Right kidney (tissue), 9 donors: Measurements from ENCODE around the gene FN1.
A peak's percentile ranks its signal among the peaks of the same experiment; 100 is the strongest.

ENCODE experiments used
- DNase-seq: peaks from one replicate; pipeline ENCODE4 v3.0.0-alpha.2; 2016
- long read RNA-seq, 8 donors: transcript quantifications; one replicate each; lab custom pipeline, GENCODE V29; 2026

FN1 gene
- long read RNA-seq, donor 1, full-length matches to known transcripts = 23 of 82 reads
- long read RNA-seq, donor 1, partial matches to known transcripts = 59 of 82 reads
- long read RNA-seq, donor 1, other reads (novel, unspliced or antisense) = 0 of 82 reads
- long read RNA-seq, donor 2, full-length matches to known transcripts = 14 of 29 reads
- long read RNA-seq, donor 2, partial matches to known transcripts = 15 of 29 reads
- long read RNA-seq, donor 2, other reads (novel, unspliced or antisense) = 0 of 29 reads
- long read RNA-seq, donor 3, full-length matches to known transcripts = 8 of 21 reads
- long read RNA-seq, donor 3, partial matches to known transcripts = 13 of 21 reads
- long read RNA-seq, donor 3, other reads (novel, unspliced or antisense) = 0 of 21 reads
- long read RNA-seq, donor 4, transcript FN1-227 (2 exons, 2,433 nt) = minor isoform, 5 of 80 reads
- long read RNA-seq, donor 4, transcript FN1-208 (13 exons, 2,388 nt) = minor isoform, 7 of 80 reads
- long read RNA-seq, donor 4, transcript FN1-225 (4 exons, 676 nt) = major isoform, 8 of 80 reads
- long read RNA-seq, donor 4, partial matches to known transcripts = 58 of 80 reads
- long read RNA-seq, donor 4, other reads (novel, unspliced or antisense) = 0 of 80 reads
- long read RNA-seq, donor 5, full-length matches to known transcripts = 20 of 45 reads
- long read RNA-seq, donor 5, partial matches to known transcripts = 25 of 45 reads
- long read RNA-seq, donor 5, other reads (novel, unspliced or antisense) = 0 of 45 reads
- long read RNA-seq, donor 6, full-length matches to known transcripts = 12 of 59 reads
- long read RNA-seq, donor 6, partial matches to known transcripts = 47 of 59 reads
- long read RNA-seq, donor 6, other reads (novel, unspliced or antisense) = 0 of 59 reads
- long read RNA-seq, donor 7, full-length matches to known transcripts = 36 of 246 reads
- long read RNA-seq, donor 7, partial matches to known transcripts = 210 of 246 reads
- long read RNA-seq, donor 7, other reads (novel, unspliced or antisense) = 0 of 246 reads
- long read RNA-seq, donor 8, full-length matches to known transcripts = 18 of 37 reads
- long read RNA-seq, donor 8, partial matches to known transcripts = 19 of 37 reads
- long read RNA-seq, donor 8, other reads (novel, unspliced or antisense) = 0 of 37 reads

DNA sequence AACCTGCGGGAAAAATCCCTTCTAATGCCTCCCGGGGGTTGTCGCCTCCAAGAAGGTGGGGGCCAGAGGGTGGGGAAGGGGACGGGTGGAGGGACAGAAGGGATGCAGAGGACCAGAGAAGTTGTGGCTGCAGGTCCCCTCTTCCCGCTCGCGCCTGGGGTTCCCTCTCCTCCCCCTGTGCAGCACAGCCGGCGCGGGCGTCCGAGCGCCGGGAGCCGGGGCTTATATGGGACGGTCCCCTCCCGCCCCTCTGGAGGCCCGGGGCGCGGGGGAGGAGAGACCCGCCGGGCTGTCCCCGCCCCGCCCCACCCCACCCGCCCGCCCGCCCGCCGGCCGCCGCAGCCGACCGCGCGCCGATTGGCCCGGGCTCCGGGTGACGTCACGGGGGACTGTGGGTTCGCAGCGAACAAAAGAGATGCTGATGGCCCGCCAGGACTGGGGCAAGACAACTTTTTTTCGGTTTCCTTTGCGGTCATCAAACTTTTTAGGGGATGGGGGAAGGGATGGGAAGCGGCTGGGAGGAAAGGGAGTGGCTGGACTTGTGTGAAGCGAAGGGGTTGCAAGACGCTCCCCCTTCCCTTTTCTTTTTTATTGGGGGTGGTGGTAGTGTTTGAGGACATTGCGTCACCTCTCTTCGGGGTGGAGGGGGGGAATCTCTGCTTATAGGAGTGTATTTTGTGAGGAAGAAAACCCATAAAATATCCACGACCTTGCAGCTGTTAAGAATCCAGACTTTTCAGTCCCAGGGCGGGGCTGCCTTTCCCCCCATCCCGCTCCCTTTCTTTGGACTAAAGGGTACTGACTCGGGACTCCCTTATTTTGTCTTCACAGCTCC, at the start of gene FN1:
Gene FN1 (minus strand): TSS at position 199 of the 835 bp plus-strand sequence. CDS start 266 bp downstream, outside the sequence.
- peak; percentile 88 for DNase-seq

DNA sequence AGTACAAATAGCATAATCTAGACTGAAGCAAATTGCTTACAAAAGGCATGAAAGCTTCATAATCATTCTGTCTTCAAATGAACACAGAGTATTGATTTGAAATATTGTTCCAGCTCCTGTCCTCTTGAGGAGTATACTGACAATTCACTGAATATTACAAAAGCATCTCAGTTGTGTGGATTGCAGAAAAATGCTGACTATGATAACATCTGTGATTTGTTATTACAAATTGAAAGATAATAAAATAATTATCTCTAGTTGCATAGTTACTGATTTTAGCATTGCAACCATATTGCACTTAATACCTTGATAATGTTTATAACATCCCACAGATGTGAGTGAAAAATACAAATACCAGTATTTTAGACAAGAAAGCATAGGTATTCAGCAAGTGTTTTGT, 49.2 kb upstream of the FN1 start:
- DNase-seq = no peak

DNA sequence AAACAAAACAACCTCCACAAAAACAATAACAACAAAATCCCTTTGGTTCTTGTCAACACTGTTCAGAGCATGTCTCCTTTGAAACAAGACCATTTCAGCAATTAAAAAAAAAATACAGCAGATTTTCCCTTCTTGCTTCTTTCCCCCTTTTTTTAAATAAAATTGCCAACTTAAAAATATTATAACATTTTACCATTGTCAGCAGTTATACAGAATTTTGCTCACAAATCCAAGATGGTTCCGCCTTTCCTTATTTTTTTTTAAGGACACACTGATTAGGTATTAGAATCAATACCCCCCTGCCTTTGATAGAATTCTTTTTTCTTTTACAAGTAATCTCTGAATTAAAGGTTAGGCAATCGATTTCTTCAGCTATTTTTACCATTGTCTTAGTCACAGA, 48.7 kb upstream of the FN1 start:
- no peak for DNase-seq

DNA sequence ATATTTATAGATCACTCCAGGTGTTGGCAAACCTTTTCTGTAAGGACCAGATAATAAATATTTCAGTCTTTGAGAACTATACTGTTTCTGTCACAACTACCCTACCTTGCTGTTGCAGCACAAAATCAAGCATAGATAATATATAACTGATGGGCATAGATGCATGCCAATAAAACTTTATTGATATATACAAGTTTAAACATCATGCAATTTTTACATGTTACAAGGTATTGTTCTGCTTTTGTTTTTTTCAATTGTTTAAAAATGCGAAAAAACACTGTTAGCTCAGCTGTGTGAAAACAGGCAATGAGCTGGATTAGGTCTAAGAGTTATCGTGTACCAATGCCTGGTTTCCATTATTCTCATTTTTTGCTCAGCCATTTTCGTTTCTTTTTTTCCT, 47.6 kb upstream of the FN1 start:
- no peak for DNase-seq

DNA sequence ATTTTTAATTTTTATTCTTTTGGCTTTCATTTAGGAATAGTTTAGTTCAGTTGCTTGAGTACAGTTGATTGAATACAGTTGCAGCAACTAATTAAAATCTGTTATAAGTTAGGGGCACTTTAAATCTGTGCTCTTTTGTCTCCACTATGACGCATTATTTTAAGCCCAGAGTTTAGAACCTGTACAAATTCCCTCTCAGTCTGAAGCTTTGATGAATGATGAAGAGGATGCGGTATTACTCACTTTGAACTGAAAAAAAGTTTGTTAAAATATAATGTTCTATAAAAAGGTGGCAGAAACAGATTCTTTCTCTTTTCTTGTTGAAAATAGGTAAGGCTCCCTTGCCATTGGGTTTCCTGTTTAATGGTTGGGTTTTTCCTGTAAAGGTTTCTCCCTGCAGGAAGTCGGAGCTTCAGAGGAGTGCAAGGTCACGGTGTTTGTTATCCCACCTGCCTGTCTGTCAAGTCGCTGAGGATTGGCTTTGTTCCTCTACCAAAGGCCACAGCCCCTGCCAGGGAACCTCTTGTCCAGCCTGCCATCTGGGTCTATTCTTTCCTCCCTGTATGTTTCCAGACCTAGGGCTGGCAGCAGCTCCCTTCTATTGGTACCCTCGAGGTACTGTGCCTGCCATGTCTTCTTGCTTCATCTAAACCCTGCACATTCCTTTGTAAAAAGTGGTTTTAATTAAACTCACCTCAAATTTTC, 43.8 kb upstream of the FN1 start:
- no peak for DNase-seq

DNA sequence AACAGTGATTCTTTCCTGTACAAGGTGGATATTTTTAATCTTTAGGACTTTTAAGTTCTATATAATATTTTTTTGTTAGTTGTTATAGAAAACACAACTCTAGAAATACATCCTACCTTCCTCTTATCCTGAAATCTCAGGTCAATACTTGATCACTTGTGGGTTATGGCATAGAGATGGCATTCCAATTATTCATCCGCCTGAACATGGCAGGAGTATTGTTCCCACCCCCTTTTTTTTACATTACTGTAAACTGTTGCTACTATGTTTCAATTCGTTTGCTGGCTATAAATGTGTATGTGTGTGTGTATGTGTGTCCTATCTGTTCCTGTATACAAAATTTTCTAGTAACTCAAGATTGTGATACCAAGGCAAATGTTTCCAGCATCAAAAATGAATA, 43.3 kb upstream of the FN1 start:
- DNase-seq = no peak

DNA sequence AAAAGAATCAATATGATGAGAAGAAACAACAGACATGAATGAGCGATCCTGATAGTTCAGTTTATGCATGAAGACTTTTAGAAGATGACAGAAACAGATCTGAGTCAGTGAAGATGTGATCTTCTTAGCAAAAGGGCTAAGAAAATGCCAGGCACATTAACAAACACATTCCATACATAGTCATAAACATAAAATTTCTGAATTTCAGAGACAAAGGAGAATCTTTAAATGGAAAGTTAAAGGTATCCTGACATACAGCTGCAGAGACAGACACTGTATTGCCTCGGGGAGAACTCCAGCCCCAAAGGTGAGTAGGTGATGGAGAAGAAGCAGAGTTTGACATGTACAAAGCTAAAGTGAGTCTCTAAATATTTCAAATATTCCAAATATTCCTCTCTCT, 40.6 kb upstream of the FN1 start:
- DNase-seq = no peak

DNA sequence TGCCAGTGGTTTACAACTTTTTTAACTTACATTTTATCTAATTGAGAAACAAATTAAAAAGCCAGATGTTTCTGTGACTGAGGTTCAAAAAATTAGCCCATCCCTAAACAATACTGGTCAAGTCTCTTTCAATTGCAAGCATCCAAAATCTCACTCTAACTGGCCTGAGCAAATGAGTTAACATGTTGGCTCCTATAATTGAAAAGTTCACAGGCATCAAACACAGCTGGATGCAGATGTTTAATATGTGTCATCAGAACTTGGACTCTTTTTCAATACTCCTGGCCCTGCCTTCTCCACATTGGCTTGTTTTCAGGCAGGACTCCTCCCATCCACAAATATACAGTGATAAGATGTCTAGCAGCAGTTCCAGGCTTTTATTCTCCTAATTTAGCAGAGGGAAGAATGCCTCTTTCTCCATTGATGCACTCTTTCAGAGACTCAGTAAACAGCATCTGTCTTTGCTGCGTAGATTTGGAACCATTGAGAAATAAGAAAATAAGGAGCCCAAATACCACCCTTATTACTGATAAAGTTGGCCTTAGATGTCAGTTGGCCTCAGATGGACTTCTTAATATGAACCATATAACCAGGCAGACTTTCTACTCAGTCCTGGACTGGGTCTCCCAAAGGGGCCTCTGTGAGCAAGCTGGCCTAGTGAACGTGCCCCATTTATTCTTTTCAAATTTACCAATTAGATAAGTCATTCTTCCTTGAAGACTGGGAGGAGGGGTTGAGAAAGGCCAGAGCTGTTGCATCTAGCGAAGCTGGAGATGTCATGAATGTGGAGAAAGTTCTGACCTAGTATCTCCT, 30.4 kb upstream of the FN1 start:
- no peak for DNase-seq

DNA sequence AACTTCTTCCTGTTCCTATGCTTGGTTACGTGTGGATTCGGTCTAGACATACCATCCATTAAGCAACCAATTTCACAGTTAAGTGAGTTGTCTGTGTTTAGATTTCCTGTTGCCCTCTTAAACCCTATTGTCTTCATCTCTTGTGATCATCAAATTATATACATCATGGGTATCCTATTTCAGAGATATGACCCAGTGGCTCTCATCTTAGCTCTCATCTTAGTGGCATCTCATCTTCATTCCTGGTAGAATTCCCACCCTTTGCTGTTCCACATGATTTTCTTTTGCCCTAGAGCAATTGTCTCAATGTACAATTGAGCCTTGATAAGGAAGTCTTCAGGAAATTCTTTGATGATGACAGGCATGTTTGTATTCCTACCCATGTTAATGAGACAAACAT, 29.4 kb upstream of the FN1 start:
- no peak for DNase-seq

DNA sequence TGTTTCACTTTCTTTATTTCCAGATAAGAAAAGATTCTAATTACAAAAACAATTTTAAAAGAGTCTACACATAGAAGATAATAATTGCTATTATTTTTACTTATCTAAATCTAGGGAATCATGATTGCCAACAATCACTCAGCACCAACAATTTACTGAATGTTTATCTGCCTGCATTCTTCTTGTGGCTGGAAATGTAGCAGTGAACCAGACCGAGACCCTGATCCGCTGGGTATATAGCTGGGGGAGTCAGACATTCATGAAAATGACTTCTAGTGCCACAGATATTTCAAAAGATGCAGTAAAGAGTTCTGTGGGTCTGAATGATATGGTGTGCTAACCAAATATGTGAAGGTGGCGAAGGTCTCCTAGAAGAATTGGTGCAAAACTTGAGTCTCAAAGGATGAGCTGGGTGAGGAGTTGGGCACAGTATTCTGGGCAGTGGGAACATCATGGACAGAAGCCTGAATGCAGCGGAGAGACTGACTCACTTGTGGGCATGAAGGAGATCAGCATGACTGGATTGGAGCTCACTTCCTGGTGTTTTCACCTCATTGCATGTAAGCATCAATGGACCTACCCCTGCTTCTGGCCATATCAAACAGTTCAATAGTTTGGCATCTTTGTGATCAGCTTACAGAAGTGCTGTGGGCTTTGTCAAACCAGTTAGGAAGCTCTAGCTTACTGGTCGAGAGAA, 26.1 kb upstream of the FN1 start:
- DNase-seq = no peak

DNA sequence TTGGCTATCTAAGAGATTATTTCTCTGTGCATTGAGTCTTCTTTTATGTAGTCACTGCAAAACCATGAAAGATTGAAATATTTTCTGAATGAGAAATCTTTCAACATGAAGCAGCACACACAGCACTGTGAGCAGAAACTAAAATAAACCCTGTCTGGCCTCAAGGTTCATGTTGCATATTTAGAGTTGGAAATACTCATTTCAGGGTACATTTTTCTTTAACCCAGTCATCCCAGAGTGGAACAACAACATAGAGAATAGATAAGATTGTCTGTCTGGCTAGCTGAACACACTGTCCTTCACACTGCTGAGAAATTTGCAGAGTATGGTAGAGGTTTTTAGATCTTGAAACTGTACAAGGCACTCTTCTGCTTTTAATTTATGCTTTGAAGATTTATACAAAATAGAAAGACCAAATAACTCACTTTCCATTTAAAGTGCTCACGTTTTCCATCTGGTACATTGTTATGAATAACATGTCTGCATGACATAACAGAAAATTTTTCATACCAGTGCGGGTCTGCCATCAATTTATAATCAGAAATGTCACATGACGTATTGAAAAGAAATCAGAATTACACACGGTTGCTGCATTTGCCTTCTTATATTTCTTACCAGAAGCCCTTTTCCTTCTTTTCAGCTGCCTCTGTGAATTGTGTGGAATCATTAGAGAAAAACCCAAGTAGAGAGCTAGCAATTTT, 25.0 kb upstream of the FN1 start:
- DNase-seq = no peak

DNA sequence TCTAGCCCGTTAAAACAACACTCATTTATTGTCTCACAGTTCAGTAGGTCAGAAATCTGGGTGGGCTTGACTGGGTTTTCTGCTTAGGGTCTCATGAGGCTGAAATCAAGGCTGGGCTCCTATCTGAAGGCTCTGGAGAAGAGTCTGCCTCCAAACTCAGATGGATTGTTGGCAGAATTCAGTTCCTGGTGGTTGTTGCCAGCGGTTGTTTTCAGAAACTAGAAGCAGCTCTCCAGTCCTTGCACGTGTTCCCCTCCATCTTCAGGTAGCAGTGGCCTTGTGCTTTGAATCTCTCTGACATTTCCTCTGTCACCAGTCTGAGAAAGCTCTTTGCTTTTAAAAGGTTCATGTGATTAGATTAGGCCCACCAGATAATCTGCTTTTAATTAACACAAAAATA, 20.1 kb upstream of the FN1 start:
- DNase-seq = no peak

DNA sequence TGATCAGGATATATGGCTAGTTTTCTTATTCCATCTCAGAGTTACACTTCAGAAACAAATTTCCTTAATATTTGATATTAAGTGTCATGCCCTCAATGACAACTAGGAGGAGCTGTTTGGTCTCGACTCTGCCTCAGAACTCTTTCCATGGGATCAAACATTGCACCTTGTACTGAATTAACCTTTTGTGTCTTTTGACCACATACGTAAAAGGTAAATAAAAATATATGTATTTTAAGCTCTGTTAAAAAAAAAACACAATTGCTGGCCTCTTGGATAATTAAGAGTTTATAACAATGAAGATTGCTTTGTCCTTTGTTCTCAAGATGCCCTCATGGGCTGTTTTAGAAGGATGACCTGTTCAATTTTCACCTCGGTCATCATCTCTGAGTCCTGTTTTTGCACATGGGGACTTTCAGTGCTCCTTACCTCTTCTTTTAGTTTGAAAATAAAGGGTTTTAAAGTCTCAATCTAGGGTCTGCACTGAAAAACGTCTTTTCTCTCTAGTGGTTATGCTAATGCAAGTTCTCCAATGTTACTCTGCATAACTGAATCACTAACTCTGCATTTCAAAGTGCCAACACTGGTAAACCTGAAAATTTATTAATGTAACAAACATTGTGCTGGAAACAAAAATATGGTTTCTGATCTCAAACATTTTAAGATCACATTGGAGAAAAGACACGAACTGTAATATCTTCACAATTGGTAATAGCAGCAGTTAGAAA, 18.8 kb upstream of the FN1 start:
- DNase-seq = no peak

DNA sequence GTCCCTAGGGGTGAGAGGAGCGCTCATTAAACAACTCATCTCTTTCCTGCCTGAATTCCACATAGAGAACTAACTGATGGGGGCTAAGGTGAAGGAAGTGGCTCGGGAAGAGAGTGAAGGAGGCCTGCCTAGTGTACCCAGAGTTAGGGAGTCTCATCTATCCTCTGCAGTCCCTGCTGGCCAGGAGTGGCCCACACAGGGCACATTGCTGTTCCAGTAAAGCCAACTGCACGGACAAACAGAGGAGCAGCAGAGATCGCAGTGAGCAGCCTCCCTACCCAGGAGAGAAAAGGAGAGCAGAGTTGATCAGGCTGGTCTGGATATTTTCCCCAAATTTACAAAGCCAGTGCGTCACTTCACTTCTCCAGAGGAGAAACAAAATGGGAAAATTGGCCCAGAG, 16.9 kb upstream of the FN1 start:
- DNase-seq = no peak

DNA sequence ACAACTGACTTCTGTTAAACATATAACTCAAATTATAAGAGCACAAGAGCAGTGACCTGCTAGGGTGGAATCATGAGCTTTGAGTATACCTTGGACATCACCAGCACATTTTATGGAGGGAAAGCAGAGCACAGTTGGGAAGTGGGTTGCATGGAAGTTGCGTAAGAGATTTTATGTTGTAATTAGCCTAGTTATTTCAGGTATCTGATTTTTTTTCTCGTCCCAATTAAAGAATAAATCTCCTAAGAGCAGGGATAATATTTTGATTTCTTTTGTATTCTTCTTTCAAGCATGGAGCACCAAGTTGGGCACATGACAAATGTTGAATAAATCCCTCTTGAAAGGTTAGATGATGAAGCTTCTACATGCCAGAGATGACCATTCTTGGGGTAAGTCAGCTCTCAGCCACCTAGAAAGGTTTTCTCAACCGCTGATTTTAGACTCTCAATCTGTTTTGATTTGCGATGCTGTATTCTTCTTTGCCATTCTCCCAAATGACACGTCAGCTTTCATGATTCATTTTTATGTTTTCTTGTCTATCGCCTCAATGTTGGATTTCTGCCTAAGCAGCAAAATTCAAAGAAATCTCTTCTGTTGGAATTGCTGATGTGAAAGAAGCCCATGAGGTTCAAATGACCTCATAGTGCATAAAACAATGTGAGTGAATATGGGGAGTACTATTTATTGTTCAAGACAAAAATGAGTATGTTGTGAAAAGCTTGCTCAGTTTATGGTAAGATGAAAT, 15.3 kb upstream of the FN1 start:
- no peak for DNase-seq

DNA sequence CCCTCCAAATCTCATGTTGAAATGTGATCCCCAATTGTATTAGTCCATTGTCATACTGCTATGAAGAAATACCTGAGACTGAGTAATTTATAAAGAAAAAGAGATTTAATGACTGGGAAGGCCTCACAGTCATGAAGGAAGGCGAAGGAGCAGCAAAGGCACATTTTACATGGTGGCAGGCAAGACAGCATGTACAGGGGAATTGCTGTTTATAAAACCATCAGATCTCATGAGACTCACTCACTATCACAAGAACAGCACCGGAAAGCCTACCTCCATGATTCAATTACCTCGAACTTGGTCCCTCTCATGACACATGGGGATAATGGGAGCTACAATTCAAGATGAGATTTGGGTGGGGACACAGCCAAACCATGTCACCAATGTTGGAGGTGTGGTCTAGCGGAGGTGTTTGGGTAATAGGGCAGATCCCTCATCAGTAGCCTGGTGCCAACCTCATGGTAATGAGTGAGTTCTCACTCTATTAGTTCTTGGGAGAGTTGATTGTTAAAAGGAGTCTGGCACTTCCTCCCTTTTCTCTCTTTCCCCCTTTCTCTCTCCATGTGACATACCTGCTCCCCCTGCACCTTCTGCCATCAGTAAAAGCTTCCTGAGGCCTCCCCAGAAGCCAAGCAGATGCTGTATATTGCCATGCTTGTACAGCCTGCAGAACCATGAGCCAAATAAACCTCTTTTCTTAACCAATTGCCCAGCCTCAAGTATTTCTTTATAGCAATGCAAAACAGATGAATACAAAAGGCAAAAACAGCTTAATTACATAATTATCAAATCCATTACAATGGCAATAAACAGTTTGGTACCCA, 14.5 kb upstream of the FN1 start:
- no peak for DNase-seq

DNA sequence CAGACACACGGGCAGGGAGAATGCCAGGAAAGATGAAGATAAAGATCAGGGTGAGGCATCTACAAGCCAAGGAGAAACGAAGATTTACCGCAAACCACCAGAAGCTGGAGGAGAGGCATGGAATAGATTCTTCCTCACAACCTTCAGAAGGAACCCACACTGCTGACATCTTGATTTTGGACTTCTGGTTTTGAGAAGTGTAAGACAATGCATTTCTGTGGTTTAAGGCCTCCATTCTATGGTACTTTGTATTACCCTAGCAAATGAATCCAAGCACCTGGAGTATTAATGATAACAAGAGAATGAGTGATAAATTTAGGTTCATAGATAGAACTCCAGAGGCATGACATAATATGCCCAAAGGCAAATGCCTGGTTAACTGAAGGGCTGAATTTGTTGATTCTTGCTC, 11.8 kb upstream of the FN1 start:
- DNase-seq = no peak
